GM12891 (cell line): ENCODE measurements around the gene MFF.
A peak's percentile ranks its signal among the peaks of the same experiment; 100 is the strongest.

Experiments used
- DNase-seq: peaks from one replicate; pipeline ENCODE4 v3.0.0; 2011; ENCODE audit warnings: low spot score; ENCODE audit not compliant: insufficient read length
- FAIRE-seq: peaks from 2 replicates; lab custom pipeline; 2011; peaks lifted over from hg19 to GRCh38; lab: Jason Lieb, UNC
- PAX5 ChIP-seq: IDR thresholded peaks from 2 replicates; pipeline ENCODE4 v1.6.1; 2011; ENCODE audit warnings: low read length, moderate library complexity, mild to moderate bottlenecking; ENCODE audit not compliant: insufficient read depth, severe bottlenecking
- POLR2A ChIP-seq: IDR thresholded peaks from 2 replicates; pipeline ENCODE4 v1.6.1; 2011; ENCODE audit warnings: low read depth, low read length, control low read depth
- POLR2AphosphoS5 ChIP-seq: IDR thresholded peaks from 2 replicates; pipeline ENCODE4 v1.6.1; 2011; ENCODE audit warnings: low read depth, low read length, control low read depth
- POU2F2 ChIP-seq: IDR thresholded peaks from 2 replicates; pipeline ENCODE4 v1.6.1; 2011; ENCODE audit warnings: low read depth, mild to moderate bottlenecking, control low read depth, low read length, moderate library complexity
- SPI1 ChIP-seq: IDR thresholded peaks from 2 replicates; pipeline ENCODE4 v1.6.1; 2011; ENCODE audit warnings: low read depth, low read length, control low read depth
- TAF1 ChIP-seq: IDR thresholded peaks from 2 replicates; pipeline ENCODE4 v1.6.1; 2011; ENCODE audit warnings: low read depth, low read length, control low read depth

MFF gene

GRCh38 chr2:227404585-227405271 lies 79.7 kb downstream of the MFF start:
- TF ChIP-seq POLR2A (no peak), POU2F2 (no peak), PAX5 (no peak), POLR2AphosphoS5 (no peak), TAF1 (no peak), SPI1 (no peak)
- FAIRE-seq = no peak
- DNase-seq = no peak

- DNase-seq = no peak
- peak; percentile 87 for FAIRE-seq
These were observed 81.4 kb downstream of the MFF start for GRCh38 chr2:227406177-227407031.

More at GRCh38 chr2:227406177-227407031, 81.4 kb downstream of the MFF start:
- TF ChIP-seq TAF1 (no peak), POU2F2 (no peak), PAX5 (no peak), SPI1 (no peak), POLR2A (no peak), POLR2AphosphoS5 (no peak)
